Stomach (tissue), 9 donors: Measurements from ENCODE around the gene LBR. TPM values are rescaled to one million over a fixed set of nuclear protein-coding genes. Genes with fewer than 3 reads are reported as not detected.
A peak's percentile ranks its signal among the peaks of the same experiment; 100 is the strongest.

Source experiments
- DNase-seq, 2 donors: peaks; one replicate each; pipeline versions ENCODE4 v3.0.0 to v3.0.0-alpha.2; 2013 to 2019
- H3K27ac ChIP-seq, 5 donors: fragments of 200-600 bp in 4 of 5; sonication (generic) in 4 of 5; one replicate each; pipeline ENCODE4 v1.5.1; 2013 to 2019; ENCODE audit warnings: mild to moderate bottlenecking in 1 of 5, moderate library complexity in 1 of 5
- H3K27me3 ChIP-seq, 3 donors: fragments of 200-600 bp; sonication (generic); one replicate each; pipeline ENCODE4 v1.5.1; 2017 to 2019; ENCODE audit warnings: mixed run types in 1 of 3
- H3K36me3 ChIP-seq, 4 donors: fragments of 200-600 bp; sonication (generic); 1 replicate in 3 of 4; 2 replicates in 1 of 4; pipeline ENCODE4 v1.5.1; 2016 to 2019
- H3K4me1 ChIP-seq, 4 donors: fragments of 200-600 bp; sonication (generic); one replicate each; pipeline ENCODE4 v1.5.1; 2016 to 2019
- H3K4me3 ChIP-seq, 4 donors: fragments of 200-600 bp; sonication (generic) in 3 of 4; one replicate each; pipeline ENCODE4 v1.5.1; 2016 to 2019; ENCODE audit warnings: mild to moderate bottlenecking in 1 of 4
- H3K9me3 ChIP-seq, 4 donors: fragments of 200-600 bp; sonication (generic); one replicate each; pipeline ENCODE4 v1.5.1; 2016 to 2019
- CTCF ChIP-seq, 7 experiments: fragments of 450-650 bp in 4 of 7; fragments of 200-600 bp in 3 of 7; sonication (generic) in 3 of 7; IDR thresholded peaks; one replicate each; pipeline ENCODE4 v1.5.1; 2016 to 2019; ENCODE audit warnings: antibody characterized with exemption in 7 of 7, control low read depth in 2 of 7, mild to moderate bottlenecking in 1 of 7
- EP300 ChIP-seq: sonication (generic); formaldehyde crosslinking; IDR thresholded peaks from one replicate; pipeline ENCODE4 v1.6.1; 2017; ENCODE audit warnings: antibody characterized with exemption
- POLR2A ChIP-seq, 4 donors: fragments of 450-650 bp; IDR thresholded peaks; one replicate each; pipeline ENCODE4 v1.6.1; 2016; ENCODE audit warnings: antibody characterized with exemption in 4 of 4, control low read depth in 2 of 4, mild to moderate bottlenecking in 1 of 4, moderate library complexity in 1 of 4
- POLR2AphosphoS5 ChIP-seq, 3 donors: sonication (generic); formaldehyde crosslinking; IDR thresholded peaks; one replicate each; pipeline ENCODE4 v1.6.1; 2016; ENCODE audit warnings: antibody characterized with exemption in 3 of 3
- WGBS, 5 donors: extraction: QIAGEN DNeasy Blood & Tissue Kit in 3 of 5; methylation state at CpG; one replicate each; pipeline versions ENCODE4 v1.1.5 to v1.1.7; 2013 to 2018; 5-methylcytosine and 5-hydroxymethylcytosine counted together
- intact Hi-C: fragments of 100-400 bp; cut with DNase I; formaldehyde crosslinking; loops from one replicate; pipeline ENCODE4 v1.15.1; 2023; ENCODE audit warnings: low total_unique reads
- polyA plus RNA-seq, 3 donors: library from polyadenylated mRNA; stranded (reverse); fragments of 200-250 nt; gene quantifications; one replicate each; pipeline ENCODE4 v1.2.3, GENCODE V29; 2013
- total RNA-seq, 5 donors: library from RNA; depleted of rRNA; stranded (reverse); fragments of >200 nt; gene quantifications; one replicate each; pipeline versions ENCODE4 v1.1.0 to v1.2.3, GENCODE V29; 2014 to 2016
- donor health status: healthy with polysubstance abuse.
- donor health status: Bipolar disorder and iron deficiency.
- donor health status: healthy.

The LBR gene
- total and polyA plus RNA-seq, 8 donors, result 6.9 to 159 (median 54.3) TPM

GRCh38 chr1:225415967-225416745 is 11.7 kb downstream of the LBR start:
- 86 to 88% (median 86%) methylated on average over 11 of the region's 11 CpGs for WGBS, 5 donors
- peaks cover 0 to 56% (median 25%) of the 10 kb centered on the region in 4 donors for H3K4me1 ChIP-seq
- H3K27me3 ChIP-seq, result no peaks in the 10 kb centered on the region
- intact Hi-C loops, result no loop called here
- H3K27ac ChIP-seq, result no peak overlapping the region
- DNase-seq, result no peak
- H3K9me3 ChIP-seq, result no peaks in the 10 kb centered on the region
- no peak overlapping the region for H3K4me3 ChIP-seq
- TF ChIP-seq POLR2AphosphoS5 (IDR thresholded peaks at IDR 0.05), result no peak
- TF ChIP-seq CTCF (IDR thresholded peaks at IDR 0.05), result no peak
- TF ChIP-seq EP300, result no peak
- TF ChIP-seq POLR2A (IDR thresholded peaks at IDR 0.05), result no peak
- peaks cover 33 to 100% (median 91%) of the 10 kb centered on the region in 4 donors for H3K36me3 ChIP-seq

- 91 to 99% (median 95%) methylated on average over 4 of the region's 4 CpGs for WGBS, 5 donors
- peaks cover 41 to 100% (median 94%) of the 10 kb centered on the region in 4 donors for H3K36me3 ChIP-seq
- no peaks in the 10 kb centered on the region for H3K27me3 ChIP-seq
- no peak for TF ChIP-seq EP300
- TF ChIP-seq CTCF (IDR thresholded peaks at IDR 0.05), result no peak
- TF ChIP-seq POLR2AphosphoS5 (IDR thresholded peaks at IDR 0.05), result no peak
- intact Hi-C loops, result no loop called here
- no peak for DNase-seq
- H3K4me3 ChIP-seq, result no peak overlapping the region
- H3K4me1 ChIP-seq, result peaks cover 0 to 56% (median 24%) of the 10 kb centered on the region in 4 donors
- H3K27ac ChIP-seq, result no peak overlapping the region
- no peaks in the 10 kb centered on the region for H3K9me3 ChIP-seq
Measured at GRCh38 chr1:225415307-225415706, 12.5 kb downstream of the LBR start.

- WGBS, 5 donors, result 66 to 76% (median 68%) methylated on average over 5 of the region's 5 CpGs
- DNase-seq, result no peak
- peaks cover 0 to 58% (median 21%) of the 10 kb centered on the region in 4 donors for H3K4me1 ChIP-seq
- intact Hi-C loops, result no loop called here
- peaks cover 38 to 98% (median 97%) of the 10 kb centered on the region in 4 donors for H3K36me3 ChIP-seq
- H3K27me3 ChIP-seq, result no peaks in the 10 kb centered on the region
- H3K9me3 ChIP-seq, result no peaks in the 10 kb centered on the region
- peak overlapping the region; percentile 1 to 60 (median 45) for H3K27ac ChIP-seq
- H3K4me3 ChIP-seq, result no peak overlapping the region
- no peak for TF ChIP-seq EP300
- TF ChIP-seq CTCF (IDR thresholded peaks at IDR 0.05), result no peak
- no peak for TF ChIP-seq POLR2A (IDR thresholded peaks at IDR 0.05)
- no peak for TF ChIP-seq POLR2AphosphoS5 (IDR thresholded peaks at IDR 0.05)
Measured at GRCh38 chr1:225413708-225414375, 14.0 kb downstream of the LBR start.

- Histone ChIP-seq H3K27me3 (no peaks in the 10 kb centered on the region), H3K4me1 (peaks cover 0 to 58% (median 18%) of the 10 kb centered on the region in 4 donors), H3K9me3 (no peaks in the 10 kb centered on the region), H3K27ac (peak overlapping the region; percentile 39 to 60 (median 45)), H3K36me3 (peaks cover 31 to 98% (median 94%) of the 10 kb centered on the region in 4 donors), H3K4me3 (no peak overlapping the region)
- peak; percentile 65 to 67 for DNase-seq
- intact Hi-C loops, result no loop called here
- TF ChIP-seq POLR2A (IDR thresholded peaks at IDR 0.05) (no peak), EP300 (no peak), CTCF (IDR thresholded peaks at IDR 0.05) (no peak), POLR2AphosphoS5 (IDR thresholded peaks at IDR 0.05) (peak in 1 of 3 donors; percentile 29)
- 29 to 48% (median 42%) methylated on average over 10 of the region's 10 CpGs for WGBS, 5 donors
Measured at GRCh38 chr1:225412803-225413351, 15.0 kb downstream of the LBR start.
